Calu3 (cell line): ENCODE results near the gene FHAD1. TPM values are rescaled to one million over a fixed set of nuclear protein-coding genes. Genes with fewer than 3 reads are reported as not detected.

Experiments
- BruUV-seq: library from RNA; stranded (reverse); fragments of 400-500 nt; replicated peaks from 2 replicates; lab custom pipeline; 2021; lab: Mats Ljungman, UMichigan
- CTCF ChIA-PET: fragments of 300-600 bp; sonication (Branson Sonifier 250); formaldehyde crosslinking; loops from one replicate; lab custom pipeline; 2022; ENCODE audit warnings: antibody characterized with exemption; lab: Charles Lee
- DNase-seq: peaks from one replicate; pipeline ENCODE4 v3.0.0; 2022
- H3K27ac Mint-ChIP-seq: one replicate; pipeline ENCODE4 v1.8.0; 2022; ENCODE audit warnings: mixed read lengths; ENCODE audit not compliant: unreplicated experiment
- H3K27me3 Mint-ChIP-seq: one replicate; pipeline ENCODE4 v1.8.0; 2022; ENCODE audit warnings: mixed read lengths; ENCODE audit not compliant: unreplicated experiment
- H3K36me3 Mint-ChIP-seq: one replicate; pipeline ENCODE4 v1.8.0; 2022; ENCODE audit warnings: mild to moderate bottlenecking, moderate library complexity, mixed read lengths; ENCODE audit not compliant: insufficient read depth, unreplicated experiment
- H3K4me1 Mint-ChIP-seq: one replicate; pipeline ENCODE4 v1.8.0; 2022; ENCODE audit warnings: mild to moderate bottlenecking, low read depth, mixed read lengths; ENCODE audit not compliant: unreplicated experiment
- H3K4me3 Mint-ChIP-seq: one replicate; pipeline ENCODE4 v1.8.0; 2022; ENCODE audit warnings: mild to moderate bottlenecking, low read depth, moderate library complexity, mixed read lengths; ENCODE audit not compliant: unreplicated experiment
- H3K9me3 Mint-ChIP-seq: one replicate; pipeline ENCODE4 v1.8.0; 2022; ENCODE audit warnings: low read depth, mixed read lengths; ENCODE audit not compliant: unreplicated experiment
- intact Hi-C: fragments of 100-400 bp; cut with micrococcal nuclease; formaldehyde crosslinking; loops from one replicate; pipeline ENCODE4 v1.10.0; 2022; ENCODE audit not compliant: unreplicated experiment
- total RNA-seq: library from RNA; stranded (reverse); gene quantifications from 2 replicates; pipeline ENCODE4 v1.2.3, GENCODE V29; 2022
- TF ChIP-seq, protein P1 (sequence below): fragments of 200-600 bp; IDR thresholded peaks from one replicate; pipeline ENCODE4 v1.8.0; 2022; ENCODE audit warnings: antibody characterized with exemption; ENCODE audit not compliant: unreplicated experiment

FHAD1 gene
- total RNA-seq, 1 experiment from 2014 or later = 2.7 TPM

DNA sequence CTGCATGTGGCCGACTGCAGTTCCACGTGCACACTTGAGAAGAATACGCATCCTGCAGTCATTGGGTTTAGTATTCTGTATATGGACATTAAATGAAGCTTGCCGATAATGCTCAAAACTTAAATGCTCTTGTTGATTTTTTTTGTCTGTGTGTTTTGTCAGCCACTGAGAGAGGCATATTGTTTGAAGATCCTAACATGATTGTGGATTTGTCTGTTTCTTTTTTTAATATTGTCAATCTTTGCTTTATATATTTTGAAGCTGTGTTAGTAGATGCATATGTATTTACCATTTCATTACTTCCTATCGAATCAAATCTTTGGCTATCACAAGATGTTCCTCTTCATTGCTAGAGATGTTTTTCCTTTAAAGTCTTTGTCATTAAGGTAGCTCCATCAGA, 73.2 kb downstream of the FHAD1 start:
- Mint-ChIP-seq H3K4me3 (no peak overlapping the region), H3K9me3 (no peaks in the 10 kb centered on the region), H3K36me3 (no peaks in the 10 kb centered on the region), H3K27ac (no peak overlapping the region), H3K4me1 (no peaks in the 10 kb centered on the region), H3K27me3 (no peaks in the 10 kb centered on the region)
- DNase-seq = no peak
- BruUV-seq = no TSS peak
- CTCF ChIA-PET = interaction anchor here (1.2 kb wide), 1 partner anchor 11 kb away, joined by 4 read pairs; no protein-coding TSS in a partner anchor
- intact Hi-C loops = loop anchor here (5.0 kb wide), 1 partner anchor 182 kb away; no protein-coding TSS in a partner anchor
- TF ChIP-seq, protein P1, sequence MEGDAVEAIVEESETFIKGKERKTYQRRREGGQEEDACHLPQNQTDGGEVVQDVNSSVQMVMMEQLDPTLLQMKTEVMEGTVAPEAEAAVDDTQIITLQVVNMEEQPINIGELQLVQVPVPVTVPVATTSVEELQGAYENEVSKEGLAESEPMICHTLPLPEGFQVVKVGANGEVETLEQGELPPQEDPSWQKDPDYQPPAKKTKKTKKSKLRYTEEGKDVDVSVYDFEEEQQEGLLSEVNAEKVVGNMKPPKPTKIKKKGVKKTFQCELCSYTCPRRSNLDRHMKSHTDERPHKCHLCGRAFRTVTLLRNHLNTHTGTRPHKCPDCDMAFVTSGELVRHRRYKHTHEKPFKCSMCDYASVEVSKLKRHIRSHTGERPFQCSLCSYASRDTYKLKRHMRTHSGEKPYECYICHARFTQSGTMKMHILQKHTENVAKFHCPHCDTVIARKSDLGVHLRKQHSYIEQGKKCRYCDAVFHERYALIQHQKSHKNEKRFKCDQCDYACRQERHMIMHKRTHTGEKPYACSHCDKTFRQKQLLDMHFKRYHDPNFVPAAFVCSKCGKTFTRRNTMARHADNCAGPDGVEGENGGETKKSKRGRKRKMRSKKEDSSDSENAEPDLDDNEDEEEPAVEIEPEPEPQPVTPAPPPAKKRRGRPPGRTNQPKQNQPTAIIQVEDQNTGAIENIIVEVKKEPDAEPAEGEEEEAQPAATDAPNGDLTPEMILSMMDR = no peak

DNA sequence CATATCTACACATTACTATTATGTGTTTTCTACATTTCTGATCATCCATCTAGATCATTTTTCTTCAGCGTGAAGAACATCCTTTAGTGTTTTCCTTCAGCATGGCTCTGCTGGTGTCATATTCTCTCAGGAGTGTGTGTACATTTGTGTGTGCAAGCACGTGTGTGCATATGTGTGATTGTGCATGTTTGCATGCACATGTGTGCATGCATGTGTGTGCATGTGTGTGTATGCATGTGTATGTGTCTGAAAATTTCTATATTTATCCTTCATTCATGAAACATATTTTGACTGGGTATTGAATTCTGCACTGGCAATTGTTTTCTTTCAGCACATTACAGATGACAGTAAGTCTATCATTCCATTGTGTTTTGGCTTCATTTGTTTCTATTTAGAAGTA, 74.6 kb downstream of the FHAD1 start:
- H3K9me3 Mint-ChIP-seq = no peaks in the 10 kb centered on the region
- DNase-seq = no peak
- TF ChIP-seq, protein P1 = no peak
- H3K4me3 Mint-ChIP-seq = no peak overlapping the region
- BruUV-seq = no TSS peak
- intact Hi-C loops = loop anchor here (5.0 kb wide), 1 partner anchor 181 kb away; no protein-coding TSS in a partner anchor
- H3K36me3 Mint-ChIP-seq = no peaks in the 10 kb centered on the region
- CTCF ChIA-PET = no interaction called here
- H3K27me3 Mint-ChIP-seq = no peaks in the 10 kb centered on the region
- no peaks in the 10 kb centered on the region for H3K4me1 Mint-ChIP-seq
- no peak overlapping the region for H3K27ac Mint-ChIP-seq

DNA sequence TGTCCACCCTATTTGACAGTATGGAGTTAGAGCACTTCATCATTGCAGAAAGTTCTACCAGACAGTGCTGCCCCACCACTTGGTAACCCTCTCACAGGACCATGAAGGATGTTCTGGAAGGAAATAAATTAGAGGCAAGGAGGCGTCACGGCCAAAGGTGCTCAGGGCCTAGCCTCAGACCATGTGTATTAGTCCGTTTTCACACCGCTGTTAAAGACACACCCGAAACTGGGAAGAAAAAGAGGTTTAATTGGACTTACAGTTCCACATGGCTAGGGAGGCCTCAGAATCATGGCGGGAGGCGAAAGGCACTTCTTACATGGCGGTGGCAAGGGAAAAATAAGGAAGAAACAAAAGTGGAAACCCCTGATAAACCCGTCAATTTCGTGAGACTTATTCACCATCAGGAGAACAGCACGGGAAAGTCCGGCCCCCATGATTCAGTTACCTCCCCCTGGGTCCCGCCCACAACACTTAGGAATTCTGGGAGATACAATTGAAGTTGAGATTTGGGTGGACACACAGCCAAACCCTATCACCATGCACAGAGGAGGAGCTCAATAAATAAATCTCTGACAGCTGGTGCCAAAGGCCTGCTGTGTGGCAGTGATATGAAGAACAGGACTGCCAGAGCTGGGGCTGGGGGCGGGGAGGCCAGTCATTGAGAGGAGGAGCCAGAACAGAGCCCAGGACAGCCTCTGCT, 75.8 kb downstream of the FHAD1 start:
- no peaks in the 10 kb centered on the region for H3K36me3 Mint-ChIP-seq
- TF ChIP-seq, protein P1 = no peak
- H3K4me3 Mint-ChIP-seq = no peak overlapping the region
- no peaks in the 10 kb centered on the region for H3K27me3 Mint-ChIP-seq
- H3K27ac Mint-ChIP-seq = no peak overlapping the region
- intact Hi-C loops = loop anchor here (1.0 to 5.0 kb wide), 2 partner anchors 109 to 180 kb away; no protein-coding TSS in a partner anchor
- H3K4me1 Mint-ChIP-seq = no peaks in the 10 kb centered on the region
- CTCF ChIA-PET = interaction anchor here (0.6 to 1.6 kb wide), 9 partner anchors 10 to 419 kb away, joined by 3 to 20 read pairs (median 3); no protein-coding TSS in a partner anchor
- H3K9me3 Mint-ChIP-seq = no peaks in the 10 kb centered on the region
- no peak for DNase-seq
- BruUV-seq = no TSS peak

DNA sequence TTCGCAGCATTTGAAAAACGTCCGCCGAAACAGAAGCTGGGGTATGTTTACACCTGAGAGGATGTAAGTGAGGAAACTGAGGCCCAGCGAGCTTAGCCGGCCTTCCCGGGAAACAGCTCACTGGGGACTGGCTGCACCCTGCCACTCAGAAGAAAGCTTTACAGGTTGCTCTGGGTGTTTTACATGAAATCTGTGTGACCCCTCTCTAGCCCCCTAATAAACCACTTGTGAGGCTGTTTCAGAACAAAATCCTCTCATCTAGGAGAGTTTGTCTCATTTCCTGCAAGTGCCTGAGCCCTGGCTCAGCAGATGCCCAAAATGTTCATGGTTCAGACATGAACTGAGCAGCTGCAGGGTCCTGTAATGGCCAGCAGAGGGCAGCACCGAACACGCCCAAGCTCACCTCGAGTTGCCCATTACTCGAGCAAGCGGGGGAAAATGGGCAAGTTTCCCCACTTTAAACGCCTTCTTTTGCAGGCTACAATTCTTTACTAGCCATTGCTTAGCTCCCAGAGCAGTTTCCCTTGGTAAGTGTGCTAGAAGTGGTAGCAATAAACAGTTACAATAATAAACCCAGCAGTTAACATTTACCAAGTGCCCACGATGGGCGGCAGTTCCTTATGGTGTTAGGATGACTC, 76.4 kb downstream of the FHAD1 start:
- CTCF ChIA-PET = interaction anchor here (0.6 to 1.6 kb wide), 11 partner anchors 9 to 418 kb away, joined by 3 to 20 read pairs (median 3); no protein-coding TSS in a partner anchor
- BruUV-seq = no TSS peak
- intact Hi-C loops = loop anchor here (1.0 to 5.0 kb wide), 2 partner anchors 108 to 179 kb away; no protein-coding TSS in a partner anchor
- peak; percentile 63 for DNase-seq
- no peak overlapping the region for H3K27ac Mint-ChIP-seq
- no peaks in the 10 kb centered on the region for H3K4me1 Mint-ChIP-seq
- no peak overlapping the region for H3K4me3 Mint-ChIP-seq
- TF ChIP-seq, protein P1 = peak; percentile 85
- H3K9me3 Mint-ChIP-seq = no peaks in the 10 kb centered on the region
- H3K36me3 Mint-ChIP-seq = no peaks in the 10 kb centered on the region
- no peaks in the 10 kb centered on the region for H3K27me3 Mint-ChIP-seq
